HepG2 (cell line): ENCODE results near the gene PRKG1. TPM values are rescaled to one million over a fixed set of nuclear protein-coding genes. Genes with fewer than 3 reads are reported as not detected.

Source experiments
- ATAC-seq: fragments of 200-7000 bp; cut with Tn5 transposase; 3 replicates; pipeline ENCODE4 v1.9.1; 2020; ENCODE audit warnings: mild to moderate bottlenecking, moderate library complexity
- BruUV-seq: library from RNA; stranded (reverse); fragments of 400-500 nt; replicated peaks from 2 replicates; lab custom pipeline; 2021; lab: Mats Ljungman, UMichigan
- CTCF ChIA-PET: fragments of 300-600 bp; formaldehyde crosslinking; extraction: SDS; loops from one replicate; lab custom pipeline; 2021; ENCODE audit warnings: low total read pairs, inconsistent platforms, low intra/inter-chr PET ratio; lab: Yijun Ruan, JAX
- POLR2A ChIA-PET: fragments of 350-600 bp; sonication (Branson Sonifier 250); formaldehyde crosslinking; loops from one replicate; lab custom pipeline; 2020; ENCODE audit warnings: antibody characterized with exemption, inconsistent platforms; lab: Yijun Ruan, JAX
- DNase-seq: peaks from one replicate; pipeline ENCODE4 v3.0.0-alpha.2; 2015; ENCODE audit warnings: low spot score
- FAIRE-seq: peaks from 3 replicates; lab custom pipeline; 2011; peaks lifted over from hg19 to GRCh38; lab: Jason Lieb, UNC
- H2AFZ ChIP-seq: one replicate; pipeline ENCODE4 v1.6.1; 2011; ENCODE audit warnings: low read length, inconsistent platforms
- H3K27ac ChIP-seq: fragments of 300-600 bp; 3 replicates; pipeline ENCODE4 v1.8.0; 2011; ENCODE audit warnings: mixed run types, mild to moderate bottlenecking, mixed read lengths, low read length, inconsistent platforms; ENCODE audit not compliant: insufficient read depth; ENCODE audit errors: extremely low read length
- H3K27me3 ChIP-seq, 2 experiments: fragments of 200-600 bp in 1 of 2; 2 replicates in 1 of 2; 3 replicates in 1 of 2; pipeline versions ENCODE4 v1.6.0 to v1.8.0; 2011; ENCODE audit warnings: low read length in 2 of 2, mild to moderate bottlenecking in 2 of 2, moderate library complexity in 2 of 2, inconsistent platforms in 1 of 2; ENCODE audit not compliant: insufficient read depth in 2 of 2, control insufficient read depth in 1 of 2
- H3K36me3 ChIP-seq, 2 experiments: fragments of 200-600 bp in 1 of 2; replicated peaks in 1 of 2; 2 replicates in 1 of 2; 3 replicates in 1 of 2; pipeline versions ENCODE4 v1.5.1 to v1.8.0; 2011; ENCODE audit warnings: low read length in 2 of 2, inconsistent platforms in 1 of 2; ENCODE audit not compliant: insufficient read depth in 2 of 2, control insufficient read depth in 1 of 2
- H3K4me1 ChIP-seq: 2 replicates; pipeline ENCODE4 v1.5.1; 2012; ENCODE audit warnings: low read length, inconsistent platforms; ENCODE audit not compliant: insufficient read depth
- H3K4me2 ChIP-seq: 2 replicates; pipeline ENCODE4 v1.6.0; 2011; ENCODE audit warnings: low read depth, low read length, inconsistent platforms
- H3K4me3 ChIP-seq, 3 experiments: fragments of 200-600 bp in 1 of 3; sonication (generic), shearing (Covaris generic) in 1 of 3; replicated peaks in 1 of 3; 2 replicates each; pipeline ENCODE4 v1.5.1; 2011 to 2016; ENCODE audit warnings: low read length in 3 of 3, inconsistent platforms in 2 of 3, low read depth in 2 of 3, mild to moderate bottlenecking in 2 of 3, control low read depth in 1 of 3, mixed read lengths in 1 of 3; ENCODE audit not compliant: insufficient read depth in 1 of 3
- H3K79me2 ChIP-seq: one replicate; pipeline ENCODE4 v1.6.1; 2011; ENCODE audit warnings: low read length, inconsistent platforms; ENCODE audit not compliant: insufficient read depth
- H3K9ac ChIP-seq: 2 replicates; pipeline ENCODE4 v1.6.0; 2011; ENCODE audit warnings: mild to moderate bottlenecking, low read depth, low read length, inconsistent platforms; ENCODE audit not compliant: insufficient read depth
- H3K9me3 ChIP-seq: 2 replicates; pipeline ENCODE4 v1.5.1; 2012; ENCODE audit warnings: mild to moderate bottlenecking, low read length
- H4K20me1 ChIP-seq: 2 replicates; pipeline ENCODE4 v1.6.0; 2011; ENCODE audit warnings: inconsistent platforms, mild to moderate bottlenecking, low read length, moderate library complexity; ENCODE audit not compliant: insufficient read depth
- GLI4 ChIP-seq: sonication (generic); formaldehyde crosslinking; IDR thresholded peaks from 2 replicates; pipeline ENCODE4 v1.5.1; 2020; ENCODE audit warnings: missing genetic modification reagents, mild to moderate bottlenecking, moderate library complexity, borderline replicate concordance
- GTF3A ChIP-seq: sonication (generic); formaldehyde crosslinking; conservative IDR thresholded peaks from 2 replicates; pipeline ENCODE4 v1.4.0; 2020; ENCODE audit warnings: mild to moderate bottlenecking, missing genetic modification reagents
- HHEX ChIP-seq: IDR thresholded peaks from 2 replicates; pipeline ENCODE4 v1.6.1; 2016; ENCODE audit warnings: control low read depth
- HNRNPH1 ChIP-seq: fragments of 200-400 bp; formaldehyde crosslinking; optimal IDR thresholded peaks from 2 replicates; pipeline ENCODE3; 2017; ENCODE audit warnings: mild to moderate bottlenecking, low read depth, low read length
- SYNCRIP ChIP-seq: fragments of 200-400 bp; formaldehyde crosslinking; IDR thresholded peaks from 2 replicates; pipeline ENCODE4 v1.6.1; 2018; ENCODE audit warnings: mild to moderate bottlenecking, low read depth, low read length; ENCODE audit not compliant: insufficient read depth
- WGBS: methylation state at CpG from one replicate; pipeline ENCODE4 v1.1.6; 2017; ENCODE audit warnings: low lambda C conversion rate; 5-methylcytosine and 5-hydroxymethylcytosine counted together
- in situ Hi-C: cut with HindIII; loops from 2 replicates; pipeline ENCODE4 v1.10.0; 2017; ENCODE audit warnings: low pct_unique_long_range_greater_than_20kb; ENCODE audit not compliant: extremely low pct_ligation_motif_present
- intact Hi-C: fragments of 100-400 bp; cut with micrococcal nuclease; formaldehyde crosslinking; loops from one replicate; pipeline ENCODE4 v1.10.0; 2022; ENCODE audit not compliant: unreplicated experiment
- polyA plus RNA-seq, 8 experiments: library from polyadenylated mRNA; depleted of rRNA in 3 of 8; stranded (reverse) in 7 of 8; unstranded in 1 of 8; fragments of >200 nt; fragmentation: Illumina TruSeq in 4 of 8; extraction: Trizol in 4 of 8; gene quantifications; 2 replicates each; pipeline versions ENCODE4 v1.2.1 to v1.2.3, GENCODE V29; 2011 to 2016; ENCODE audit warnings: low read depth in 4 of 8, missing spikeins in 1 of 8, mixed read lengths in 1 of 8; ENCODE audit not compliant: insufficient read depth in 1 of 8
- total RNA-seq, 5 experiments: library from RNA; depleted of rRNA; stranded (reverse); fragments of >200 nt; fragmentation: Illumina TruSeq; extraction: Trizol; gene quantifications; 2 replicates each; pipeline ENCODE4 v1.2.3, GENCODE V29; 2016; ENCODE audit warnings: low read depth in 1 of 5
- TF ChIP-seq, protein P1 (sequence below): sonication (generic); formaldehyde crosslinking; IDR thresholded peaks from 2 replicates; pipeline ENCODE4 v1.5.0; 2020; ENCODE audit warnings: mild to moderate bottlenecking, missing genetic modification reagents
- TF ChIP-seq, protein P2 (sequence below): sonication (generic); formaldehyde crosslinking; IDR thresholded peaks from 2 replicates; pipeline ENCODE4 v1.4.0; 2020; ENCODE audit warnings: mild to moderate bottlenecking, missing genetic modification reagents
- TF ChIP-seq, protein P3 (sequence below): sonication (generic); formaldehyde crosslinking; conservative IDR thresholded peaks from 2 replicates; pipeline ENCODE4 v1.4.0; 2020; ENCODE audit warnings: mild to moderate bottlenecking, missing genetic modification reagents, moderate library complexity
- TF ChIP-seq, protein P4 (sequence below): sonication (generic); formaldehyde crosslinking; IDR thresholded peaks from 2 replicates; pipeline ENCODE4 v1.4.0; 2020; ENCODE audit warnings: low read depth, missing genetic modification reagents
- TF ChIP-seq, protein P5 (sequence below): sonication (generic); formaldehyde crosslinking; IDR thresholded peaks from 2 replicates; pipeline ENCODE4 v1.4.0; 2020; ENCODE audit warnings: mild to moderate bottlenecking, missing genetic modification reagents

PRKG1 gene
- total and polyA plus RNA-seq, 2 of the 13 experiments (the other 11 are each of a cell fraction or from before 2014, with no cell fraction given) = 0.01 TPM; not detected in 1

DNA sequence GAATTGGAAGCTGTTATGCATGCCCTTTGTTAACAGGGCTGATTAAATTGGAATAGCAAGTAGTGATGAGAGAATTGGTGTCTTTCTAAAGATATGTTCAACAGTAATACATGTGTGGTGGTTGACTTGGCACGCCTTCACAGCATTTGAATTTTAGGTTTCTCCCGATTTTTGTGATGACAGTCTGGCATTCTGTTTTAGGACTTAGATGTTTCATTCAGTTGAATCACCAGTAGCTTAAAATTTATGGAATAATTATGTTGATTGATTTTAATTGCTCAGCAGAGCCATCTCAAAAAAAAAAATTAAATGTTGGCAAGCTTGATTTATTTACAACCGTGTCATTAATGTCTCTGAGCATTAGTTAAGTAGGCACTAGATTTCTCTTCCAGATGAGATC is 405.4 kb downstream of the PRKG1 start:
- no peaks in the 10 kb centered on the region for H3K79me2 ChIP-seq
- H4K20me1 ChIP-seq = no peaks in the 10 kb centered on the region
- no peak overlapping the region for H3K4me3 ChIP-seq
- no peaks in the 10 kb centered on the region for H3K36me3 ChIP-seq
- no peaks in the 10 kb centered on the region for H3K4me1 ChIP-seq
- DNase-seq (no peak), FAIRE-seq (no peak), ATAC-seq (no peak)
- TF ChIP-seq HNRNPH1 (no peak), GLI4 (CRISPR knock-in tag) (no peak), SYNCRIP (no peak), GTF3A (CRISPR knock-in tag) (no peak), HHEX (no peak)
- TF ChIP-seq, protein P1, sequence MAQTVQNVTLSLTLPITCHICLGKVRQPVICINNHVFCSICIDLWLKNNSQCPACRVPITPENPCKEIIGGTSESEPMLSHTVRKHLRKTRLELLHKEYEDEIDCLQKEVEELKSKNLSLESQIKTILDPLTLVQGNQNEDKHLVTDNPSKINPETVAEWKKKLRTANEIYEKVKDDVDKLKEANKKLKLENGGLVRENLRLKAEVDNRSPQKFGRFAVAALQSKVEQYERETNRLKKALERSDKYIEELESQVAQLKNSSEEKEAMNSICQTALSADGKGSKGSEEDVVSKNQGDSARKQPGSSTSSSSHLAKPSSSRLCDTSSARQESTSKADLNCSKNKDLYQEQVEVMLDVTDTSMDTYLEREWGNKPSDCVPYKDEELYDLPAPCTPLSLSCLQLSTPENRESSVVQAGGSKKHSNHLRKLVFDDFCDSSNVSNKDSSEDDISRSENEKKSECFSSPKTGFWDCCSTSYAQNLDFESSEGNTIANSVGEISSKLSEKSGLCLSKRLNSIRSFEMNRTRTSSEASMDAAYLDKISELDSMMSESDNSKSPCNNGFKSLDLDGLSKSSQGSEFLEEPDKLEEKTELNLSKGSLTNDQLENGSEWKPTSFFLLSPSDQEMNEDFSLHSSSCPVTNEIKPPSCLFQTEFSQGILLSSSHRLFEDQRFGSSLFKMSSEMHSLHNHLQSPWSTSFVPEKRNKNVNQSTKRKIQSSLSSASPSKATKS (CRISPR knock-in tag) = no peak
- TF ChIP-seq, protein P2, sequence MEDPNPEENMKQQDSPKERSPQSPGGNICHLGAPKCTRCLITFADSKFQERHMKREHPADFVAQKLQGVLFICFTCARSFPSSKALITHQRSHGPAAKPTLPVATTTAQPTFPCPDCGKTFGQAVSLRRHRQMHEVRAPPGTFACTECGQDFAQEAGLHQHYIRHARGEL (CRISPR knock-in tag) = no peak
- TF ChIP-seq, protein P3, sequence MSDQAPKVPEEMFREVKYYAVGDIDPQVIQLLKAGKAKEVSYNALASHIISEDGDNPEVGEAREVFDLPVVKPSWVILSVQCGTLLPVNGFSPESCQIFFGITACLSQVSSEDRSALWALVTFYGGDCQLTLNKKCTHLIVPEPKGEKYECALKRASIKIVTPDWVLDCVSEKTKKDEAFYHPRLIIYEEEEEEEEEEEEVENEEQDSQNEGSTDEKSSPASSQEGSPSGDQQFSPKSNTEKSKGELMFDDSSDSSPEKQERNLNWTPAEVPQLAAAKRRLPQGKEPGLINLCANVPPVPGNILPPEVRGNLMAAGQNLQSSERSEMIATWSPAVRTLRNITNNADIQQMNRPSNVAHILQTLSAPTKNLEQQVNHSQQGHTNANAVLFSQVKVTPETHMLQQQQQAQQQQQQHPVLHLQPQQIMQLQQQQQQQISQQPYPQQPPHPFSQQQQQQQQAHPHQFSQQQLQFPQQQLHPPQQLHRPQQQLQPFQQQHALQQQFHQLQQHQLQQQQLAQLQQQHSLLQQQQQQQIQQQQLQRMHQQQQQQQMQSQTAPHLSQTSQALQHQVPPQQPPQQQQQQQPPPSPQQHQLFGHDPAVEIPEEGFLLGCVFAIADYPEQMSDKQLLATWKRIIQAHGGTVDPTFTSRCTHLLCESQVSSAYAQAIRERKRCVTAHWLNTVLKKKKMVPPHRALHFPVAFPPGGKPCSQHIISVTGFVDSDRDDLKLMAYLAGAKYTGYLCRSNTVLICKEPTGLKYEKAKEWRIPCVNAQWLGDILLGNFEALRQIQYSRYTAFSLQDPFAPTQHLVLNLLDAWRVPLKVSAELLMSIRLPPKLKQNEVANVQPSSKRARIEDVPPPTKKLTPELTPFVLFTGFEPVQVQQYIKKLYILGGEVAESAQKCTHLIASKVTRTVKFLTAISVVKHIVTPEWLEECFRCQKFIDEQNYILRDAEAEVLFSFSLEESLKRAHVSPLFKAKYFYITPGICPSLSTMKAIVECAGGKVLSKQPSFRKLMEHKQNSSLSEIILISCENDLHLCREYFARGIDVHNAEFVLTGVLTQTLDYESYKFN (CRISPR knock-in tag) = no peak
- TF ChIP-seq, protein P4, sequence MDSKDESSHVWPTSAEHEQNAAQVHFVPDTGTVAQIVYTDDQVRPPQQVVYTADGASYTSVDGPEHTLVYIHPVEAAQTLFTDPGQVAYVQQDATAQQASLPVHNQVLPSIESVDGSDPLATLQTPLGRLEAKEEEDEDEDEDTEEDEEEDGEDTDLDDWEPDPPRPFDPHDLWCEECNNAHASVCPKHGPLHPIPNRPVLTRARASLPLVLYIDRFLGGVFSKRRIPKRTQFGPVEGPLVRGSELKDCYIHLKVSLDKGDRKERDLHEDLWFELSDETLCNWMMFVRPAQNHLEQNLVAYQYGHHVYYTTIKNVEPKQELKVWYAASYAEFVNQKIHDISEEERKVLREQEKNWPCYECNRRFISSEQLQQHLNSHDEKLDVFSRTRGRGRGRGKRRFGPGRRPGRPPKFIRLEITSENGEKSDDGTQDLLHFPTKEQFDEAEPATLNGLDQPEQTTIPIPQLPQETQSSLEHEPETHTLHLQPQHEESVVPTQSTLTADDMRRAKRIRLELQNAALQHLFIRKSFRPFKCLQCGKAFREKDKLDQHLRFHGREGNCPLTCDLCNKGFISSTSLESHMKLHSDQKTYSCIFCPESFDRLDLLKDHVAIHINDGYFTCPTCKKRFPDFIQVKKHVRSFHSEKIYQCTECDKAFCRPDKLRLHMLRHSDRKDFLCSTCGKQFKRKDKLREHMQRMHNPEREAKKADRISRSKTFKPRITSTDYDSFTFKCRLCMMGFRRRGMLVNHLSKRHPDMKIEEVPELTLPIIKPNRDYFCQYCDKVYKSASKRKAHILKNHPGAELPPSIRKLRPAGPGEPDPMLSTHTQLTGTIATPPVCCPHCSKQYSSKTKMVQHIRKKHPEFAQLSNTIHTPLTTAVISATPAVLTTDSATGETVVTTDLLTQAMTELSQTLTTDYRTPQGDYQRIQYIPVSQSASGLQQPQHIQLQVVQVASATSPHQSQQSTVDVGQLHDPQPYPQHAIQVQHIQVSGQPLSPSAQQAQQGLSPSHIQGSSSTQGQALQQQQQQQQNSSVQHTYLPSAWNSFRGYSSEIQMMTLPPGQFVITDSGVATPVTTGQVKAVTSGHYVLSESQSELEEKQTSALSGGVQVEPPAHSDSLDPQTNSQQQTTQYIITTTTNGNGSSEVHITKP (CRISPR knock-in tag) = no peak
- TF ChIP-seq, protein P5, sequence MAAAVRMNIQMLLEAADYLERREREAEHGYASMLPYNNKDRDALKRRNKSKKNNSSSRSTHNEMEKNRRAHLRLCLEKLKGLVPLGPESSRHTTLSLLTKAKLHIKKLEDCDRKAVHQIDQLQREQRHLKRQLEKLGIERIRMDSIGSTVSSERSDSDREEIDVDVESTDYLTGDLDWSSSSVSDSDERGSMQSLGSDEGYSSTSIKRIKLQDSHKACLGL (CRISPR knock-in tag) = no peak
- ChIA-PET POLR2A (no interaction called here), CTCF (no interaction called here)
- in situ Hi-C loops (no loop called here), intact Hi-C loops (no loop called here)
- no peaks in the 10 kb centered on the region for H3K9me3 ChIP-seq
- H3K4me2 ChIP-seq = no peak overlapping the region
- WGBS = 8% methylated on average over 3 of the region's 3 CpGs
- H3K9ac ChIP-seq = no peak overlapping the region
- no peak overlapping the region for H3K27ac ChIP-seq
- no peaks in the 10 kb centered on the region for H3K27me3 ChIP-seq
- H2AFZ ChIP-seq = no peak overlapping the region
- BruUV-seq = no TSS peak
